ENCODE data around the gene SIGLEC1. TPM values are rescaled to one million over a fixed set of nuclear protein-coding genes. Genes with fewer than 3 reads are reported as not detected.

The SIGLEC1 gene
- under 1 TPM in 1 of 2 experiments, not detected in 1; 0.03 TPM for total RNA-seq

DNA sequence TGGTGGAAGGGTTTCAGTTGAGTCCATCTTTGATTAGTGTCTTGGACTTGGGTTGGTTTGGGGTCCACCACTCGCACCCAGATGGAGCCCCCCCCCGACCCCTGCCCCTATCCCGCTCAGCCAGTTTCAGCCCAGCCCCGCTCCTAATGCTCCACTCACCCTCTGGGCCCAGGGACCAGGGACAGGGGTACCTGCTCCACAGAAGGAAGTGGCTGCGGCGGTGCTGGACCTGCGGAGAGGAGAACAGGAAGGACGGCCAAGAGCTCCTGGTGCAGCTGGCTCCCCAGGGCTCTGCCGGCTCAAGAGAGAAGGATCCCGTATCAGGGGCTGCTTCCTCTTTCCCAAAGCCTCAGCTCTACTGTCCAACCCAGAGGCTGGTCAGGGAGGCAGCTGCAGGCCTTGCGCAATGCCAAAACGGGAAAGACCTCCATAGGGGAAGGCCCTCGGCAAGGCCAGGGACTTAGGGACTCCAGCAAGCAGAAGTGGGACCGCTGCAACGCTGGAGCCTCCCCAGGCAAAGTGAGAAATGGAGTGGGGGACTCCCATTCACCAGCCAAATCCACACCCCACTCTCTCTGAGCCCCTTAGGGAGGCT lies at the start of gene SIGLEC1:
TSS of gene SIGLEC1 (minus strand) at position 322 of the 595 bp plus-strand sequence. CDS start 5,472 bp downstream, outside the sequence.
- Mint-ChIP-seq H3K36me3 (ENCODE audit: low read depth) (no peaks in the 10 kb centered on the region), H3K4me3 (no peak within 1 kb of the TSS), H3K9me3 (no peaks in the 10 kb centered on the region), H3K27ac (no peak within 1 kb of the TSS), H3K27me3 (peaks cover 8% of the 10 kb centered on the region), H3K4me1 (peaks cover 9% of the 10 kb centered on the region)
- no peak for DNase-seq
- CTCF ChIA-PET, result interaction anchor here (1.4 to 1.9 kb wide), 2 partner anchors 36 to 149 kb away, joined by 4 to 6 read pairs; no protein-coding TSS in a partner anchor
- POLR2A ChIA-PET, result no interaction called here

DNA sequence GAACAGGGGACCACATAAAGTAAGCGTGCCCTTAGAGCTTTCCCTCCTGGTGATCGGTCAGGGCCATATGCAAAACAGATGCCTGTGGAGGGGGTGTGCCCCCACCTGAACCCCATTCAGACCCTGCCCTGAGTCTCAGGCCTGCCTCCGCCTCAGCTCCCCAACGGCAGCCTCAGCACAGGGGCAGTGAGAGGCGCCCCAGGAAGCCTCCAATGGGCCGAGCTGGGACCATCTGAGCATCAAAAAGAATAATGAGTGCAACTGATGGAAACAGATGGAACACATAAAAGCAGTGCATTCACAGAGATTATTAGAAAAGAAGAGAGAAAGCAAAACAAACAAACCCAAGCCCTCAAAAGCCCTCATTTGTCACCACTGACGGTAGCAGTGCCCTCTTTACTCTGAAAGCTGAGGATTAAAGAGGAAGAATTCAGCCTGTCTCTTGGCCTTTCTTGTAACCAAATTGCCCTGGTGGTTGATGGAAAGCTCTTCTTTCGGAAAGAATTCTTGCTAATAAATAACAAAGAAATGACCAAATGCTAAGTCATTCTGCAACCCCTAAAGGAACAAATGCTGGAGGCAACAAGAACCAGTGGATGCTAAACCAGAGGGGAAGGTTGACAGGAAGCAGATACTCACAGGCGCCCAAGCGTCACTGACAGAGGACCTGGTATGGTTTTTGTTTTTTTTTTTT lies 48.4 kb upstream of the SIGLEC1 start:
- Mint-ChIP-seq H3K27ac (no peak overlapping the region), H3K9me3 (no peaks in the 10 kb centered on the region), H3K36me3 (ENCODE audit: low read depth) (no peaks in the 10 kb centered on the region), H3K4me1 (peaks cover 6% of the 10 kb centered on the region), H3K4me3 (no peak overlapping the region), H3K27me3 (no peaks in the 10 kb centered on the region)
- no peak for DNase-seq
- ChIA-PET POLR2A (no interaction called here), CTCF (interaction anchor here (0.5 to 1.7 kb wide), 3 partner anchors 8 to 286 kb away, joined by 3 to 6 read pairs (median 4); no protein-coding TSS in a partner anchor)

DNA sequence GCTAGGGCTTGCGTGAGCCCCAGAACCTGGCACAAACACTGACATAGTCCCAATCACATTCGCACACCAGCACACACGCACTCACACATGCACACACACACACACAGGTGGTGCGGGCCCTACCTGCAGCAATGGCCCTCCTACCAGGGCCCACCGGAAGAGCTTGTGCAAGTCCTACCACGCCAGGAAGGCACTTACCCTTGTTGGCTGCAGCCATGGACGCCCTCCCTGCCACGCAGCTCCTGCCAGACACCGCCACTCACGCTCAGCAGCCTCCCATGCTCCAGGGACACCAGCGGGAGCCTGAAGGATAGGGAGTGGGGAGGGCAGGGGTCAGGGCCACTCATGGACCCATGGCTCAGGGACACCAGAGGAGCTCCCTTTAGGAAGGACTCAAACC lies 47.5 kb upstream of the SIGLEC1 start:
- no peak overlapping the region for H3K27ac Mint-ChIP-seq
- no peaks in the 10 kb centered on the region for H3K9me3 Mint-ChIP-seq
- ChIA-PET POLR2A (no interaction called here), CTCF (interaction anchor here (0.8 to 1.7 kb wide), 2 partner anchors 9 to 10 kb away, joined by 3 to 6 read pairs; no protein-coding TSS in a partner anchor)
- H3K36me3 Mint-ChIP-seq (ENCODE audit: low read depth), result no peaks in the 10 kb centered on the region
- no peak overlapping the region for H3K4me3 Mint-ChIP-seq
- no peaks in the 10 kb centered on the region for H3K27me3 Mint-ChIP-seq
- H3K4me1 Mint-ChIP-seq, result peaks cover 4% of the 10 kb centered on the region
- DNase-seq, result no peak

- Mint-ChIP-seq H3K9me3 (no peaks in the 10 kb centered on the region), H3K27me3 (no peaks in the 10 kb centered on the region), H3K36me3 (ENCODE audit: low read depth) (no peaks in the 10 kb centered on the region), H3K4me3 (no peak overlapping the region), H3K27ac (no peak overlapping the region), H3K4me1 (peaks cover 4% of the 10 kb centered on the region)
- CTCF ChIA-PET, result interaction anchor here (0.6 to 1.7 kb wide), 2 partner anchors 10 to 147 kb away, joined by 3 to 6 read pairs; no protein-coding TSS in a partner anchor
- DNase-seq, result no peak
- POLR2A ChIA-PET, result no interaction called here
Observed at GRCh38 chr20:3759316-3759823, 47.0 kb upstream of the SIGLEC1 start.

DNA sequence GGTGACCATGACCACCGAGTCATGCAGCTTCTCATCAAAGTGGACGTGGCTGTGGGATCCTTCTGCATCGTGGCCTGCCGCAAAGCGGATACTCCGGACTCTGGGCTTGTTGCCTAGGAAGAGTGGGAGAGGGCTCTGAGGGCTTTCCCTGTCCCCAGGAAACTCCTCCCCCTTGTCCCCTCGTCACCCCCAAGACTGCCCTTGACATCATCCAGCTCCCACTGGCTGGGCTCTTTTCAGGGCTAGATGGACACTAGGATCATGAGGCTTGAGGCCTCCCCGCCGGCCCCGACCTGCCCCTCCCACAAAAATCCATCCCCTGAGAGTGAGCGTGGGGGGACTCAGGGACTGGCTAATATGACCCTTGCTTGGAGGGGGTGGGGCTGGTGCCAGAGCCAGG lies 46.2 kb upstream of the SIGLEC1 start:
- Mint-ChIP-seq H3K27me3 (no peaks in the 10 kb centered on the region), H3K9me3 (no peaks in the 10 kb centered on the region), H3K27ac (no peak overlapping the region), H3K4me3 (no peak overlapping the region), H3K36me3 (ENCODE audit: low read depth) (no peaks in the 10 kb centered on the region), H3K4me1 (peaks cover 4% of the 10 kb centered on the region)
- no peak for DNase-seq
- POLR2A ChIA-PET, result interaction anchor here (1.1 kb wide), 1 partner anchor 9 kb away, joined by 4 read pairs; the partner anchor contains the start of gene ADISSP
- CTCF ChIA-PET, result no interaction called here

- H3K9me3 Mint-ChIP-seq, result no peaks in the 10 kb centered on the region
- POLR2A ChIA-PET, result interaction anchor here (0.6 to 1.6 kb wide), 3 partner anchors 9 to 171 kb away, joined by 3 to 5 read pairs (median 3); no protein-coding TSS in a partner anchor
Observed at GRCh38 chr20:3757268-3757667, 44.9 kb upstream of the SIGLEC1 start.

GRCh38 chr20:3755814-3756480 lies 43.5 kb upstream of the SIGLEC1 start:
- Mint-ChIP-seq H3K4me1 (peaks cover 13% of the 10 kb centered on the region), H3K36me3 (ENCODE audit: low read depth) (no peaks in the 10 kb centered on the region), H3K4me3 (no peak overlapping the region), H3K27me3 (no peaks in the 10 kb centered on the region), H3K9me3 (no peaks in the 10 kb centered on the region), H3K27ac (no peak overlapping the region)
- ChIA-PET POLR2A (interaction anchor here (1.6 kb wide), 1 partner anchor 10 kb away, joined by 5 read pairs; no protein-coding TSS in a partner anchor), CTCF (interaction anchor here (1.9 to 6.3 kb wide), 3 partner anchors 11 to 65 kb away, joined by 6 to 43 read pairs (median 7); partner anchors contain the start of genes ADISSP and AP5S1)
- DNase-seq, result no peak

More at GRCh38 chr20:3757268-3757667, 44.9 kb upstream of the SIGLEC1 start:
- Mint-ChIP-seq H3K4me1 (peaks cover 13% of the 10 kb centered on the region), H3K27me3 (no peaks in the 10 kb centered on the region), H3K36me3 (ENCODE audit: low read depth) (no peaks in the 10 kb centered on the region), H3K4me3 (no peak overlapping the region), H3K27ac (no peak overlapping the region)
- CTCF ChIA-PET, result interaction anchor here (0.9 to 2.9 kb wide), 5 partner anchors 8 to 63 kb away, joined by 3 to 13 read pairs (median 4); partner anchors contain the start of genes ADISSP and AP5S1
- DNase-seq, result no peak

GRCh38 chr20:3755269-3755668 lies 42.9 kb upstream of the SIGLEC1 start:
- no peak overlapping the region for H3K4me3 Mint-ChIP-seq
- H3K9me3 Mint-ChIP-seq, result no peaks in the 10 kb centered on the region
- peaks cover 15% of the 10 kb centered on the region for H3K4me1 Mint-ChIP-seq
- H3K27ac Mint-ChIP-seq, result no peak overlapping the region
- no peak for DNase-seq
- POLR2A ChIA-PET, result no interaction called here
- H3K36me3 Mint-ChIP-seq (ENCODE audit: low read depth), result no peaks in the 10 kb centered on the region
- H3K27me3 Mint-ChIP-seq, result no peaks in the 10 kb centered on the region
- CTCF ChIA-PET, result interaction anchor here (0.9 to 6.3 kb wide), 4 partner anchors 10 to 102 kb away, joined by 3 to 43 read pairs (median 6); partner anchors contain the start of genes ADISSP and AP5S1

DNA sequence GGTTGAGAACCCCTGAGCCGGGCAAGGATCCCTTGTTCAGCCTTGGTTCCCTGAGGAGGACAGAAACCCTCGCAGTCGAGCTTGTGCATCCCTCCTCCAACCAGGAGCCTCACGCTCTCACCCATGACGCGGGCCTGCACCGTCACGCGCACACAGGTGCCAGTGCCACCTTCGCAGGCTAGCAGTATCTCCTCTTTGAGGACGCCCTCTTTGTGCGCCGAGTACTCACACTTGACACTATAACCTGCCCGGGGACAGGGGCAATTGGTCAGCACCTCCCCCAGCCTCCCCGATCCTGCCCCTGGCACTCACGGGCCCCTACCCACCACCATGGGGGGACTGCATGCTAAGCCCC lies 41.9 kb upstream of the SIGLEC1 start:
- ChIA-PET CTCF (interaction anchor here (1.9 to 6.3 kb wide), 3 partner anchors 13 to 191 kb away, joined by 6 to 43 read pairs (median 6); partner anchors contain the start of genes ADISSP and AP5S1), POLR2A (interaction anchor here (1.0 kb wide), 1 partner anchor 13 kb away, joined by 4 read pairs; the partner anchor contains the start of gene ADISSP)
- Mint-ChIP-seq H3K4me1 (peaks cover 15% of the 10 kb centered on the region), H3K4me3 (no peak overlapping the region), H3K36me3 (ENCODE audit: low read depth) (no peaks in the 10 kb centered on the region), H3K27ac (no peak overlapping the region), H3K27me3 (no peaks in the 10 kb centered on the region), H3K9me3 (no peaks in the 10 kb centered on the region)
- no peak for DNase-seq

DNA sequence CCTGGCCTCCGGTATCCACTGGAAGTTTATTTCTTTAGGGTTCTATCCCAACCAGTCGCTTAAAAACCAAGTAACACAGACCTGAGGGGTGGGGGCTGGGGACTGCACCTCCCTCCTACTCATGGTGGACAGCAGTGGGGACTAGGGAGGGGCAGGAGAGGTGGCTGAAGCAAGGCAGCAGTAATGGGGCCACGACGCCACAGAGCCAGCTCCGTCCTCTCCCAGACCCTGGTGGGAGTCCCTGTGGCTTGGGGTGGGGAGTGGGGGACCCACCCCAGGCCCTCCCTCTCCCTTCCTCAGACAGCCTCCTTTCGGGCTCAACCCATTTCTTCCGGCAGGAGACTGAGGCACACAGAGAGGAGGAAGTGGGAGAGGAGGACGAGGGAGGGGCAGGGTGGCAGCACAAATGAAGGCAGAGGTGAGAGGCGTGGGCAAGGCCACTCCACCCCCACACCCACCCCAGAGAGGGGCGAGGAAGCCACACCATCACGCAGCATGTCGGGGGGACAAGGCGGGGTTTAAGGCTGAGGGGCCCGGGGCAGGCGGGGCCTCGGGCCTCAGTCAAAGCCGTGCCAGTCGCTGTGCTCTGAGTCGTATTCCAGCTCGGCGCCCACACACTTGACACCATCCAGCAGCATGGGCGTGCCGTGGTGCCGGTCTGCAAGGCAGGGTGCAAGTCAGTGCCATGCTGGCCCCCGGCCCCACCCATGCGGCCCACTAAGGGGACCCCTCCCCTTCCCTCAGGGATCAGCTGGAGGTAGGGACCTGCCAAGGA lies 41.3 kb upstream of the SIGLEC1 start:
- H3K27ac Mint-ChIP-seq, result peak overlapping the region; percentile 16
- no peak for DNase-seq
- POLR2A ChIA-PET, result interaction anchor here (1.3 to 1.5 kb wide), 3 partner anchors 13 to 102 kb away, joined by 3 to 6 read pairs (median 4); partner anchors contain the start of genes ADISSP and AP5S1
- H3K36me3 Mint-ChIP-seq (ENCODE audit: low read depth), result no peaks in the 10 kb centered on the region
- CTCF ChIA-PET, result interaction anchor here (0.9 to 6.3 kb wide), 14 partner anchors 8 to 331 kb away, joined by 3 to 43 read pairs (median 4); partner anchors contain the start of genes ADISSP and AP5S1
- H3K27me3 Mint-ChIP-seq, result no peaks in the 10 kb centered on the region
- H3K4me1 Mint-ChIP-seq, result peaks cover 15% of the 10 kb centered on the region
- H3K4me3 Mint-ChIP-seq, result no peak overlapping the region
- no peaks in the 10 kb centered on the region for H3K9me3 Mint-ChIP-seq

- H3K9me3 Mint-ChIP-seq, result no peaks in the 10 kb centered on the region
- no peak overlapping the region for H3K4me3 Mint-ChIP-seq
- DNase-seq, result peak; percentile 71
- H3K4me1 Mint-ChIP-seq, result peaks cover 15% of the 10 kb centered on the region
- ChIA-PET POLR2A (interaction anchor here (0.9 to 1.5 kb wide), 4 partner anchors 14 to 102 kb away, joined by 3 to 6 read pairs (median 4); partner anchors contain the start of genes ADISSP and AP5S1), CTCF (interaction anchor here (0.7 to 6.3 kb wide), 15 partner anchors 9 to 332 kb away, joined by 3 to 43 read pairs (median 4); partner anchors contain the start of gene ADISSP)
- no peaks in the 10 kb centered on the region for H3K36me3 Mint-ChIP-seq (ENCODE audit: low read depth)
- peak overlapping the region; percentile 16 for H3K27ac Mint-ChIP-seq
- no peaks in the 10 kb centered on the region for H3K27me3 Mint-ChIP-seq
Observed at GRCh38 chr20:3753098-3753497, 40.7 kb upstream of the SIGLEC1 start.

Measured in activated CD4-positive, alpha-beta memory T cell treated with anti-CD3 and anti-CD28 coated beads, Interleukin-2, amount 10 ng/mL, durations not matched to agents 7 days and 5 days (primary cell).